NCI-H2171 (cell line): Measurements from ENCODE around the gene IFNA21.
"Not testable (repeated sequence)": the region's sequence is repeated elsewhere in the genome, so short reads cannot be mapped to it uniquely, and the experiment has no call there.

Experiments
- DNase-seq: peaks from one replicate; lab custom pipeline; 2025; lab: John Stamatoyannopoulos, UW

Gene IFNA21

GRCh38 chr9:21141427-21141882 lies 25.0 kb downstream of the IFNA21 start, which contains the start of gene IFNW1:
TSS of gene IFNW1 (minus strand) at chr9:21141832. CDS start at chr9:21141570, 262 bp downstream.
- DNase-seq, result no peak

GRCh38 chr9:21137020-21137419 lies 29.4 kb downstream of the IFNA21 start:
- DNase-seq, result no peak

- DNase-seq, result no peak
Measured at GRCh38 chr9:21135736-21136135, 30.7 kb downstream of the IFNA21 start.

- not testable (repeated sequence) for DNase-seq
Measured at GRCh38 chr9:21128186-21128585, 38.3 kb downstream of the IFNA21 start.

GRCh38 chr9:21121595-21122251 lies 44.7 kb downstream of the IFNA21 start:
- no peak for DNase-seq

GRCh38 chr9:21121079-21121478 lies 45.4 kb downstream of the IFNA21 start:
- no peak for DNase-seq

GRCh38 chr9:21119093-21119770 lies 47.2 kb downstream of the IFNA21 start:
- DNase-seq, result no peak
